HG02678 (cell line): ENCODE measurements around the gene TPI1.

Experiments
- ATAC-seq: cut with Tn5 transposase; IDR thresholded peaks from one replicate; pipeline ENCODE4 v1.9.1; 2021; ENCODE audit warnings: mild to moderate bottlenecking, moderate library complexity; ENCODE audit not compliant: unreplicated experiment

Gene TPI1

GRCh38 chr12:6914947-6915788 lies 47.8 kb downstream of the TPI1 start:
- ATAC-seq, result no peak

- no peak for ATAC-seq
Measured at GRCh38 chr12:6915789-6916285, 48.5 kb downstream of the TPI1 start.

- no peak for ATAC-seq
Measured at GRCh38 chr12:6916426-6917200, 49.3 kb downstream of the TPI1 start.

GRCh38 chr12:6917491-6918231 lies 50.3 kb downstream of the TPI1 start:
- no peak for ATAC-seq

GRCh38 chr12:6919588-6919987 lies 52.3 kb downstream of the TPI1 start:
- no peak for ATAC-seq
